GM12892 (cell line): ENCODE measurements around the gene EPB41L2.

Experiments used
- POLR2AphosphoS5 ChIP-seq: IDR thresholded peaks from 2 replicates; pipeline ENCODE4 v1.6.1; 2011; ENCODE audit warnings: low read depth, low read length, control low read depth
- TAF1 ChIP-seq: IDR thresholded peaks from 2 replicates; pipeline ENCODE4 v1.6.1; 2011; ENCODE audit warnings: low read depth, mild to moderate bottlenecking, control low read depth, low read length, borderline replicate concordance

- TF ChIP-seq TAF1 (no peak), POLR2AphosphoS5 (no peak)
These were observed 2.8 kb upstream of the EPB41L2 start for GRCh38 chr6:131065824-131066171.
